Stimulated activated CD8-positive, alpha-beta memory T cell treated with anti-CD3 and anti-CD28 coated beads, Interleukin-4, amount 100 ng/mL, for 48 hours (primary cell): ENCODE results near the gene ZNF277.
"Not testable (repeated sequence)": the region's sequence is repeated elsewhere in the genome, so short reads cannot be mapped to it uniquely, and the experiment has no call there.

Experiments used
- DNase-seq: peaks from one replicate; pipeline ENCODE4 v3.0.0-alpha.2; 2020

Gene ZNF277

GRCh38 chr7:112298543-112299100 is 92.1 kb downstream of the ZNF277 start:
- DNase-seq: no peak

GRCh38 chr7:112300072-112300471 is 93.6 kb downstream of the ZNF277 start:
- no peak for DNase-seq

- DNase-seq: no peak
Measured at GRCh38 chr7:112300831-112301407, 94.4 kb downstream of the ZNF277 start.

GRCh38 chr7:112302566-112302965 is 96.1 kb downstream of the ZNF277 start:
- no peak for DNase-seq

GRCh38 chr7:112306903-112307302 is 100.4 kb downstream of the ZNF277 start:
- no peak for DNase-seq

- DNase-seq: no peak
Measured at GRCh38 chr7:112307506-112307905, 101.0 kb downstream of the ZNF277 start.

GRCh38 chr7:112308974-112309373 is 102.5 kb downstream of the ZNF277 start:
- no peak for DNase-seq

GRCh38 chr7:112316803-112317202 is 110.3 kb downstream of the ZNF277 start:
- DNase-seq: not testable (repeated sequence)

- DNase-seq: no peak
Measured at GRCh38 chr7:112322070-112322469, 115.6 kb downstream of the ZNF277 start.

GRCh38 chr7:112327566-112327965 is 121.1 kb downstream of the ZNF277 start:
- no peak for DNase-seq

GRCh38 chr7:112331492-112331891 is 125.0 kb downstream of the ZNF277 start:
- DNase-seq: no peak

GRCh38 chr7:112334366-112334765 is 127.9 kb downstream of the ZNF277 start:
- DNase-seq: no peak

- no peak for DNase-seq
Measured at GRCh38 chr7:112336261-112336660, 129.8 kb downstream of the ZNF277 start.

GRCh38 chr7:112336936-112337576 is 130.6 kb downstream of the ZNF277 start:
- no peak for DNase-seq

- no peak for DNase-seq
Measured at GRCh38 chr7:112337892-112338291, 131.4 kb downstream of the ZNF277 start.

- DNase-seq: no peak
Measured at GRCh38 chr7:112338786-112339185, 132.3 kb downstream of the ZNF277 start.

- no peak for DNase-seq
Measured at GRCh38 chr7:112341464-112341863, 135.0 kb downstream of the ZNF277 start.

GRCh38 chr7:112346381-112347060 is 140.0 kb downstream of the ZNF277 start:
- DNase-seq: no peak

GRCh38 chr7:112347088-112347487 is 140.6 kb downstream of the ZNF277 start:
- DNase-seq: no peak

- DNase-seq: no peak
Measured at GRCh38 chr7:112350585-112350984, 144.1 kb downstream of the ZNF277 start.

- no peak for DNase-seq
Measured at GRCh38 chr7:112356596-112356995, 150.1 kb downstream of the ZNF277 start.

GRCh38 chr7:112357136-112357535 is 150.6 kb downstream of the ZNF277 start:
- DNase-seq: no peak

GRCh38 chr7:112358513-112358912 is 152.0 kb downstream of the ZNF277 start:
- DNase-seq: no peak

- DNase-seq: no peak
Measured at GRCh38 chr7:112359086-112359485, 152.6 kb downstream of the ZNF277 start.
